T-helper 1 cell (primary cell): ENCODE data around the gene TGFB1.
"Not testable (repeated sequence)": the region's sequence is repeated elsewhere in the genome, so short reads cannot be mapped to it uniquely, and the experiment has no call there.

Experiments used
- DNase-seq, 5 donors: peaks; one replicate each; pipeline ENCODE4 v3.0.0-alpha.2; 2012 to 2020

Gene TGFB1

GRCh38 chr19:41367848-41368301 lies 14.2 kb upstream of the TGFB1 start:
- no peak for DNase-seq

DNA sequence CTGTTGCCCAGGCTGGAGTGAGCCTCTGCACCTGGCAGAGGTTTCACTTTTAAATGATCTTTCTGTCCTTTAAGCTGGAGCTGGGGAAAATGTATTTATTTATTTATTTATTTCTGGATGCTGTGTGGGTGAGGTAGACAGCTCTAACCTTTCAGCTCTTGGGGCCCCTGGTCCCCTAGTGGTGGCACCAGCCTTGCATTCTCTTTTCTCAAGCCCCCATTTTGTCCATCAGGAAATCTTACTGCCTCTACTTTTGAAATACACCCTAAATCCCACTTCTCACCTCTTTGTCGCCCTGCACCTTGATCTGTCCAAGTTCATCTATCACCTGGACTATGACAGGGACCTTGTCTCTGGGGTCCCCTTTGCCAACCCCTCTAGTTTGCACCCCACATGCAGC lies 12.4 kb upstream of the TGFB1 start:
- DNase-seq: no peak

DNA sequence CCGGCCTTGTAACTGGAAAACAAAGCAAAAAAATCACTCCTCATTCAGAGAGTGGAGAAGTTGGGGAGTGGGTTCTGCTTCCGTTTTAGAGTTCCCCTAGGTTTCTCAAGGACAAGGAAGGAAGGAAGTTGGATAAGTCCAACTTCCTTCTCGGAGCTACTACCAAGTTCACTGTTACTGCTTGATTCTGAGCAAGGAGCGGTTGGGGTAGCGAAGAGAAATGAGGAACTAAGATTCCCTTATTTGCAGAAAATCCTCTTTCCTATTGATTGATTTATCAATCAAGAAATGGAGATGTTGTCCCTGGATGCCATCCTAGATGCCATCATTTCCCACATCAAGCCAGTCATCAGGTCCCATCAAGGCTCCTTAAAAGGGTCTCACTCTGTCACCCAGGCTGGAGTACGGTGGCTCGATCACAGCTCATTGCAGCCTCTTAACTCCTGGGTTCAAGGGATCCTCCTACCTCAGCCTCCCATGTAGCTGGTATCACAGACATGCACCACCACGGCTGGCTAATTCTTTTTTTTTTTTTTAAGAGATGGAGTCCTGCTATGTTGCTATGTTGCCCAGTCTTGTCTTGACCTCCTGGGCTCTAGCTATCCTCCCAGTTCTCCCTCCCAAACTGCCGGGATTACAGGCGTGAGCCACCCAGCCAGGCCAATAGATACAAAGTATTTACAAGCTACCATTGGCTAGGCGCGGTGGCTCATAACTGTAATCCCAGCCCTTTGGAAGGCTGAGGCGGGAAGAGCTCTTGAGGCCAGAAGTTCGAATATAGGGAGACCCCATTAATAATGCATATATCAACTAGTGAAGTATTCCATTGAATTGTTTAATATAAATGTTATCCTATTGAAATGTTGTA lies 11.0 kb upstream of the TGFB1 start:
- DNase-seq: no peak

DNA sequence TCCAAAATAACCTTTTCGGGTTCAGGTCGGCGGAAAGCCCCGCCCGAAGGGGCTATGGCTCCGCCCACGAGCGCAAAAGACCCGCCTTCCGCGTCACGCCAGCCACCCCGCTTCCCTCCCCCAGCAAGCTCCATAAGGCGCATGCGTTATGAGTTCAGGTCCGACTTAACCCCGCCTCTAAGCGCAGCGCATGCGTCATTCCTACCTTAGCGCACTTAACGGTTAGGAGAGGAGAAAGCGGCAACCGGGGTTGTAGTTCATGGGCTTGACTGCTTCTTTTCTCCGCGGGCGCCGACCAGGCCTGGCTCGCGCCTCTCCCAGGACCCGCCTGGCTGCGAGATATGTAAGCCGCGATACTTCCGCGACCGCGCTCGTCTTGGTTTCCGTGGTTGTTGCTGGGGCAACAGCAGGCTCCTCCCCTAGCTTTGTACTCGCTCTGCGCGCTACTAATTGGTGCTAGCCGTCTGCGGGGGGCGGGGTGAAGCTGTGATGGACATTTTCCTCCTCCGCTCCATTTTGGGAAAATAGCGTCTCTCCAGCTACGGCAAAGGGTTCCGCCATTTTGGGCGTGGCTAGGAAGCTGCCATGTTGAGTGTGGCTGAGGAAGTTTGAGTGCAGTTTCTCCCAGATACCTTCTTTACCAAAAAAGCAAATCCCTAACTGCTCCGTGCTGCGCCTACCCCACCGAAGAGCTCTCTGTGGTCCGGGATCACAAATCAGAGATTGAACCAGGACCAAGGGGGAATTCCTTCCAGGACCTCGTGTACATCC lies 10.2 kb upstream of the TGFB1 start, which contains the start of gene B9D2:
Gene B9D2, minus strand, starts transcription at position 397 of the 771 bp plus-strand sequence. CDS start 630 bp downstream, outside the sequence.
- peak; percentile 96 to 99 (median 98) for DNase-seq

GRCh38 chr19:41363371-41363752 lies 9.6 kb upstream of the TGFB1 start:
- no peak for DNase-seq

DNA sequence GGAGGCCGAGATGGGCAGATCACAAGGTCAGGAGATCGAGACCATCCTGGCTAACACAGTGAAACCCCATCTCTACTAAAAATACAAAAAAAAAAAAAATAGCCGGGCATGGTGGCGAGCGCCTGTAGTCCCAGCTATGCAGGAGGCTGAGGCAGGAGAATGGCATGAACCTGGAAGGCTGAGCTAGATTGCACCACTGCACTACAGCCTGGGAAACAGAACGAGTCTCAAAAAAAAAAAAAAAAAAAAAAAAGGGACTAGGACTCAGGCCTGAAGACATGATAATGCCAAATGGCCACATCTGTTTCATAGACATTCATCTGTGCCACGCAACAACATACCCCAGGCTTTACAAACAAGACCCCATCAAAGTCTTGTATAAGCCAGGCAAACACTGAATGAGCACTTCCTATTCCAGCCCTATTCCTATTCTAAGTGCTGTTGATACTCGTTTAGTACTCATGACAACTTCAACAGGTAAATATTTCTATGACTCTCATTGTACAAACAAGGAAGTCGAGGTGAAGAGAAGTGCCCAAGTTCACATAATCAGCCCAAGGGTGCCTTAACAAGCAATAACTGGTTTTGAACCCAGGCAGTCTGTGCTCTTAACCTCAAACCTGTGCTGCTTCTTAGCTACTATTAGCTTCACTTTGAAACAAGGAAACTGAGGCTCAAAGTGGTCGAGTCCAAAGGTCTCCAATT lies 8.6 kb upstream of the TGFB1 start:
- no peak for DNase-seq

DNA sequence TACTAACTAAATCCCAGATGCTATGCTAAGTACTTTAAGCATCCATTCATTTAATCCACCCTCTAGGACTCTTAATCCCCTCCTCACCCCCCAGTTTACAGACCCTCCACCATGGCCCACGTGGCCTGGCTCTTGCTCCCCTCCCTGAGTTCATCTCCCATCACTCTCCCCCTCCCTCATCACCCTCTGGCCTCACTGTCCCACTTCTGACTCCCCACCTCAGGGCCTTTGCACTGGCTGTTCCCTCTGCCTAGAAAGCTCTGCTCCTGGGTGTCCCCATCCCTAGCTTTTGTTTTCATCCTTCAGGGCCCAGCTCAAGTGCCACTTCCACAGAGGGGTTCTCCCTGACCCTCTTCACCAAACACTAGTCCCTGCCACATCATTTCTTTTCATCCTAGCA lies 6.0 kb upstream of the TGFB1 start:
- DNase-seq: no peak

GRCh38 chr19:41357746-41358145 lies 4.0 kb upstream of the TGFB1 start:
- DNase-seq: no peak

DNA sequence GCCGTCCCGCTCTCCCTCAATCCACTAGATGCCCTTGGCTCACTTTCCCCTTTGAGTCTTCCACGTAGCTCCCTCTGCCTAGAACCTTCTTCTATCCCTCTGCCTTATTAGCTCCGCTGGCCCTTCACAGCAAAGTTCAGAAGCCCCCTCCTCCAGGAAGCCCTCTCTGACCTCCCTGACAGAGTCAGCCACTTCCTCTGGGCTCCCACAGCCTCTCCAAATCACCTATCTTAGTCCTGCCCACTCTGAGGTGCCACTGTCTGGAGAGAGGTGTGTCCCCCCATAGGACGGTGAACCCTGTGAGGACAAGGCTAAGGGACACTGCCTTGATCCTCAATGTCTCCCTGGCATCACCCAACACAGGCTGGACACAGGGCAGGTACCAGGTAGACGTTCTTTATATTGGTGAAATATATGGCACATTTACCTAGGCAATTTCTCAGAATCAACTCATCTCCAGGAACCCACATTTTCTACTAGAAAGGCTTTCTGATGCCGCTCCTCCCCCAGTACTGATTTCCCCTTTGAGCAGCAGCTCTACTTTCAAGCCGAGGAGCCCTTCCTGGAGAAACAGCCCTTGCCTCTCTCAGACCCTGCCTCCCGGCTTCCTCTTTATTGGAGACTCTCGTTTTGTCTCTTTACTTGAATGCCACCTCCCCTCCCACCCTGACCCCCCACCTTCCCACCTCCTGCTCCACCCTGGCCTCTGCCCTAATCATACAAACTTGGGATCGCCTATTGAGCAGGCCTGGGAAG lies 3.4 kb upstream of the TGFB1 start:
- DNase-seq: peak in 1 of 5 donors; percentile 50

- DNase-seq: no peak
Measured at GRCh38 chr19:41355802-41356201, 2.1 kb upstream of the TGFB1 start.

DNA sequence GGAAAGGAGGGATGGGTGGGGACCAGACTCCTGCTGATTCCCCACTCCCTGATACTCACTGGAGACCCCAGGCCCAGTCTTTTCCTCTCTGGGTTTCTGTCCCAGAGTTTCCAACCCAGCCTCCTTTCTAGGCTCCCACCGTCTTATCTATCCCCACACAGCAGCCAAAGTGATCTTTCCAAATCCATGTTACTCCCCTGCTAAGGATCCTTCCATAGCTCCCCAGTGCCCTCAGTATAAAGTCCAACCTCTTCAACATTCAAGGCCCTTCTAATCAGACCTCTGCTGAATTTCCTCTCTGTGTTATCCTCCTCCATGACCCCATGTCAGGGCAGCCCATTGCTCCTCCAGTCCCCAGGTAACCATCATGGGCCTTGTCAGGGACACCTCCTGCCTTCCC lies 1.3 kb upstream of the TGFB1 start:
- no peak for DNase-seq

- no peak for DNase-seq
Measured at GRCh38 chr19:41354343-41354953, 726 bp upstream of the TGFB1 start.

- peak; percentile 55 to 72 (median 71) for DNase-seq
Measured at GRCh38 chr19:41352609-41353465, 885 bp downstream of the TGFB1 start.

DNA sequence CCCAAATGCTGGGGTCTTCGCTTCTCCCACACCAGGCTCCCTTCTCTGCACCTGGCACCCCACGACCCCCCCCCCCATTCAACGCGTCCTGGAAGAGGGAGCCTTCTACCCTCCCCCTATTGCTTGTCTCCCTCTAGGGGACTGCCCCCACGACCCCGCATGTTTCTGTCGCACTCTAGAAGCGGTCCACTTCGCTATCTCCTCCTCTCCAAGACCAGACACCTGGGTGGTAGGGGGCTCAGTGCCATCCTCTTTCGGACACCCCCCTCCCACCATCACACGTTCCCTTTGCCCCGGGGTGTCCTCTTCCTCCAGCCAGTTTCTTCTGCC lies 1.5 kb downstream of the TGFB1 start:
- no peak for DNase-seq

DNA sequence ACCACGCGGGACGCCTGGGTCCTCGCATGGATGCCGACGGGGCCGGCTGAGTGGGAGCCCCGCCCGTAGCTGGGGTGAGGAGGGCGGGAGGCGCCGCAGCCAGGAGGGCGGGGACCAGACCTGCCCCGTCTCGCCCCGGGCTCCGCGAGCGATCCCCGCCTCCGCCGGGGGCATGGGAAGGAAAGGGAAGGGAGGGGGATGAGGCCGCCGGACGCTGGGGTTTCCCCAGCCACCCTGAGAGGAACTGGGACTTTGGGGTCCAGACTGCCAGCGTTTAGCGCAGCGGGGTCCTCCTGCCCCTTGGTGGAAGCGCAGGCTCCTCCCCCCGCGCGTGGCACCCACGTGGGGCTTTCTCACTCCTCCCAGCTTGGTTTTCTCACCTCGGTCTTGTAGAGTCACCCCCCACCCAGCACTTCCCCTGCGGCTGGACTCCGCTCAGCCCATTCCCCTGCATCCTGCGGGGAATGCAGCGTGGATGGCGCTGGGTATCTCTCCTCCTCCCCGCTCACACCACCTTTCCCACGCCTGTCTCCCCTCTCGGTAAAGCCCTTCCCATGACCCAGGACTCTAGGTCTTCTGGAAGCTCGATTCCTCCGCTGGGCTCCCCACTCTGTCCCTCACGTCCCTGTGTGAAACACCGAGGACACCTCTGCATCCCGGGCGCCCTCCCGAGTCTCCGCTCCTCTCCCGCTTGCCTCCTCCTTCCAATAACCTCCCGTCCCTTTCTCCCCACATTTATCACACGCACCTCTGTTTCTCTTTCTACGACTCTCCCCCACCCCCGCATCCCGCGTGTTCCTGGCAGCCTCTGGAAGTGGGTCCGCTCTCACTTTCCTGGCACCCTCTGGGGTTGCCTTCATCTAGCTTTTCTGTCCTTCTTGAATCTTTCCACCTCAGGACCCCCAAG lies 2.1 kb downstream of the TGFB1 start:
- peak; percentile 78 to 85 (median 84) for DNase-seq

- DNase-seq: no peak
Measured at GRCh38 chr19:41350735-41351338, 2.9 kb downstream of the TGFB1 start.

DNA sequence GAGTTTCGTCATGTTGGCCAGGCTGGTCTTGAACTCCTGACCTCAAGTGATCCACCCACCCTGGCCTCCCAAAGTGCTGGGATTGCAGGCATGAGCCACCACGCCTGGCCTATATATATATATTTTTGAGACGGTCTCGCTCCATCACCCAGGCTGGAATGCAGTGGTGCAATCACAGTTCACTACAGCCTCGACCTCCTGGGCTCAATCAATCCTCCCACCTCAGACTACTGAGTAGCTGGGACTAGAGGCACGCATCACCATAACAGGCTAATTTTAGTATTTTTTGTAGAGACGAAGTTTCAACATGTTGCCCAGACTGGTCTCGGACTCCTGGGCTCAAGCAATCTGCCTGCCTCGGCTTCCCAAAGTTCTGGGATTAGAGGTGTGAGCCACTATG lies 6.8 kb downstream of the TGFB1 start:
- not testable (repeated sequence) for DNase-seq

GRCh38 chr19:41344162-41344561 lies 9.6 kb downstream of the TGFB1 start:
- no peak for DNase-seq

- DNase-seq: no peak
Measured at GRCh38 chr19:41341669-41342490, 11.8 kb downstream of the TGFB1 start.
